Suprapubic skin (tissue), 4 donors: ENCODE measurements around the gene GSTA1. TPM values are rescaled to one million over a fixed set of nuclear protein-coding genes. Genes with fewer than 3 reads are reported as not detected.
"Not testable (repeated sequence)": the region's sequence is repeated elsewhere in the genome, so short reads cannot be mapped to it uniquely, and the experiment has no call there.

Experiments
- DNase-seq, 2 donors: peaks; one replicate each; pipeline ENCODE4 v3.0.0-alpha.2; 2019; ENCODE audit warnings: low spot score in 2 of 2
- H3K27ac ChIP-seq: fragments of 200-600 bp; sonication (generic); one replicate; pipeline ENCODE4 v1.5.1; 2019
- H3K27me3 ChIP-seq: fragments of 200-600 bp; sonication (generic); one replicate; pipeline ENCODE4 v1.5.1; 2019
- H3K36me3 ChIP-seq: fragments of 200-600 bp; sonication (generic); one replicate; pipeline ENCODE4 v1.5.1; 2019
- H3K4me1 ChIP-seq: fragments of 200-600 bp; sonication (generic); one replicate; pipeline ENCODE4 v1.5.1; 2019
- H3K4me3 ChIP-seq: fragments of 200-600 bp; sonication (generic); one replicate; pipeline ENCODE4 v1.5.1; 2019; ENCODE audit warnings: mild to moderate bottlenecking
- H3K9me3 ChIP-seq: fragments of 200-600 bp; sonication (generic); one replicate; pipeline ENCODE4 v1.5.1; 2019
- EP300 ChIP-seq: sonication (generic); formaldehyde crosslinking; IDR thresholded peaks from one replicate; pipeline ENCODE4 v1.6.1; 2017; ENCODE audit warnings: antibody characterized with exemption
- POLR2A ChIP-seq, 2 donors: fragments of 450-650 bp; IDR thresholded peaks; one replicate each; pipeline ENCODE4 v1.6.1; 2017; ENCODE audit warnings: antibody characterized with exemption in 2 of 2, mild to moderate bottlenecking in 2 of 2, moderate library complexity in 2 of 2
- POLR2AphosphoS5 ChIP-seq, 3 donors: sonication (generic); formaldehyde crosslinking; IDR thresholded peaks; one replicate each; pipeline ENCODE4 v1.6.1; 2017; ENCODE audit warnings: antibody characterized with exemption in 3 of 3
- WGBS: methylation state at CpG from one replicate; pipeline ENCODE4 v1.1.5; 2018; 5-methylcytosine and 5-hydroxymethylcytosine counted together
- total RNA-seq, 4 donors: library from RNA; depleted of rRNA; stranded (reverse); fragments of >200 nt; gene quantifications; one replicate each; pipeline ENCODE4 v1.1.0, GENCODE V29; 2016
- TF ChIP-seq, protein P1 (sequence below), 2 donors: fragments of 200-600 bp in 1 of 2; fragments of 450-650 bp in 1 of 2; sonication (generic) in 1 of 2; IDR thresholded peaks; one replicate each; pipeline ENCODE4 v1.5.1; 2016 to 2019; ENCODE audit warnings: antibody characterized with exemption in 2 of 2, mild to moderate bottlenecking in 1 of 2, moderate library complexity in 1 of 2

GSTA1 gene
- total RNA-seq, 4 donors from 2014 or later, result not detected

DNA sequence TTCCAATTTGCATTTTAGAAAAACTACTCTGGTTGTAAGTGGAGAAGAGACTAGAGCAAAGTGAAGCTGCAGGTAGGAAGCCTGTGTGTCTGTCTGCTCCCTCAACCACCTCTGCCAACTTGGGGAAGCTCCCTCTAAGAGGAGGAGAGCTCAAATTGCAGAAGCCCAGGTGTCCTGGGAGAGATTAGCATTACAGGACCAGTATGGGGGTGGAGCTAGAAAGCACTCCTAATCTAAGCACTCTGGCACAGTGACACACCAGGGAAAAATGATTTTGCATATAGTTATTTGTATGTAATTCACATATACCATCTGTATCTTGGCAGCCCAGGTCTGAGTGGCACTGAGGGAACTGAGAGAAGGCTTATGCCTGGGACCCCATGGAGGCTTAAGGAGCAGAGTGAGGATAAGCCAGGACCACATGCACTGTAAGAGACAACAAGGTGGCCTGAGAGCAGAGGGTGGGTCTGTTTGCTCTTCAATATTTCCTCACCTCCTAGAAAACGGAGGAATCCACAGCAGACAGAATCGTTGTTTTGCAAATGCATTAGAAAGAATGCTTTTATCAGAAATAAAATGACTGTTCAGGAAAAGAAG, 54.0 kb downstream of the GSTA1 start:
- Histone ChIP-seq H3K36me3 (no peaks in the 10 kb centered on the region), H3K27ac (no peak overlapping the region), H3K27me3 (no peaks in the 10 kb centered on the region), H3K4me3 (no peak overlapping the region), H3K4me1 (no peaks in the 10 kb centered on the region), H3K9me3 (no peaks in the 10 kb centered on the region)
- WGBS, result 51% methylated on average over 2 of the region's 2 CpGs
- DNase-seq, result no peak
- TF ChIP-seq, protein P1, sequence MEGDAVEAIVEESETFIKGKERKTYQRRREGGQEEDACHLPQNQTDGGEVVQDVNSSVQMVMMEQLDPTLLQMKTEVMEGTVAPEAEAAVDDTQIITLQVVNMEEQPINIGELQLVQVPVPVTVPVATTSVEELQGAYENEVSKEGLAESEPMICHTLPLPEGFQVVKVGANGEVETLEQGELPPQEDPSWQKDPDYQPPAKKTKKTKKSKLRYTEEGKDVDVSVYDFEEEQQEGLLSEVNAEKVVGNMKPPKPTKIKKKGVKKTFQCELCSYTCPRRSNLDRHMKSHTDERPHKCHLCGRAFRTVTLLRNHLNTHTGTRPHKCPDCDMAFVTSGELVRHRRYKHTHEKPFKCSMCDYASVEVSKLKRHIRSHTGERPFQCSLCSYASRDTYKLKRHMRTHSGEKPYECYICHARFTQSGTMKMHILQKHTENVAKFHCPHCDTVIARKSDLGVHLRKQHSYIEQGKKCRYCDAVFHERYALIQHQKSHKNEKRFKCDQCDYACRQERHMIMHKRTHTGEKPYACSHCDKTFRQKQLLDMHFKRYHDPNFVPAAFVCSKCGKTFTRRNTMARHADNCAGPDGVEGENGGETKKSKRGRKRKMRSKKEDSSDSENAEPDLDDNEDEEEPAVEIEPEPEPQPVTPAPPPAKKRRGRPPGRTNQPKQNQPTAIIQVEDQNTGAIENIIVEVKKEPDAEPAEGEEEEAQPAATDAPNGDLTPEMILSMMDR (IDR thresholded peaks at IDR 0.05), result no peak
- TF ChIP-seq POLR2AphosphoS5 (IDR thresholded peaks at IDR 0.05), result no peak
- no peak for TF ChIP-seq EP300
- no peak for TF ChIP-seq POLR2A (IDR thresholded peaks at IDR 0.05)

DNA sequence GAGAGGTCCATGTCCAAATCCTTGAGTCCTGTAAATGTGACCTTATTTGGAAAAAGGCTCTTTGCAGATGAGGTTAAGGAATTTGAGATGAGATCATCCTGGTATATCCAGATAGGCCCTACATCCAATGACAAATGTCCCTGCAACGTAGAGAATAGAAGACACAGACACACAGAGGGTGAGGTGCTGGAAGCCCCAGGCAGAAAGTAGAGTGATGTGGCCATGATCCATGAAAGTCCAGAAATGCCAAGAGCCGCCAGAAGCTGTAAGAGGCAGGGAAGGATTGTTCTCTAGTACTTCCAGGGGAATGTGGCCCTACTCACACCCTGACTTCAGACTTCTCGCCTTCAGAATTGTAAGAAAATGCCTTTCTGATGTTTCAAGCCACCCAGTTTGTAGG, 56.3 kb downstream of the GSTA1 start:
- not testable (repeated sequence) for DNase-seq, H3K4me3 ChIP-seq, H3K9me3 ChIP-seq, H3K27me3 ChIP-seq, H3K36me3 ChIP-seq, H3K27ac ChIP-seq, H3K4me1 ChIP-seq
- WGBS, result 63% methylated on average over 3 of the region's 3 CpGs

DNA sequence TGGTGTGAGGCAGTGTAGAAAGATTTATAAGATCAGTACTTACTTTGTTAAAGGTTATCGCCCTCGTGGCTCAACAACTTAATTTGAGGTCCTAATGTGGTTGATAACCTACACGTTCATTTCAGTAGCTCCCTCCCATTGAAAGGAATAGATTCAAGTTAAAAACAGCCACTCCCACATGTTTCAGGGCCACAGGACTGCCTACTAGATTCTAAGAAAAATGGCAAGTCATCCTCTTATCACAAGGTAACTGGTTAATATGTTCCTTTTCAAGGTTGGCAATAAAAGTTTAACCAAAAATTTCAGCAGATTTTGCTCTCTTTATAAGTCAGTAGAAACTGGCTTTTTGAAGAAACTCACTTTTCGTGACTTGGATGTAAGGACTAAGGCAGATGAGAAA, 57.4 kb downstream of the GSTA1 start:
- Histone ChIP-seq H3K4me1 (no peaks in the 10 kb centered on the region), H3K9me3 (no peaks in the 10 kb centered on the region), H3K27ac (no peak overlapping the region), H3K27me3 (no peaks in the 10 kb centered on the region), H3K36me3 (no peaks in the 10 kb centered on the region), H3K4me3 (no peak overlapping the region)
- TF ChIP-seq, protein P1 (IDR thresholded peaks at IDR 0.05), result no peak
- no peak for TF ChIP-seq EP300
- no peak for TF ChIP-seq POLR2AphosphoS5 (IDR thresholded peaks at IDR 0.05)
- TF ChIP-seq POLR2A (IDR thresholded peaks at IDR 0.05), result no peak
- WGBS, result 66% methylated on average over 4 of the region's 4 CpGs
- DNase-seq, result no peak

DNA sequence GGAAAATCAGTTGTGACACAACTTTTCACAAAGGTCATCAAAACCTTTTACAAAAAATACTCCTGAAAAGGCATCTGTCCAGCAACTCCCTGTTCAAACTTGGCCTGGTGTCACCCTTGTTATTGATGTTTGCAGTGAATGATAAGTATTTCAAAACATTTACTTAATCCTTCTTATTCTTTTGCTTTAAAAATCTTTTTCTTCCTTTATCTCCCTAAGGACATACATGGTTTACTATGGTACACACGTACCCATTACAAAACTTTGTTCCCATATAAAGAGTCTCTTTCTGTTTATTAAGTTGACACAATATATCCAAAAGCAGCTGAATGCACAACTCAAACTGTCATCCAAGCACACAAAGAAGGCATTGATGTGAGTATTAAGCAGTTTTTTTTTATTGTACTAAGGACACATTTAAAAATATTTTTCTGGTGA, 57.8 kb downstream of the GSTA1 start:
- WGBS, result 57% methylated on average over 1 of the region's 1 CpG
- TF ChIP-seq POLR2A (IDR thresholded peaks at IDR 0.05) (no peak), EP300 (no peak), POLR2AphosphoS5 (IDR thresholded peaks at IDR 0.05) (no peak)
- TF ChIP-seq, protein P1 (IDR thresholded peaks at IDR 0.05), result no peak
- DNase-seq, result no peak
- no peaks in the 10 kb centered on the region for H3K4me1 ChIP-seq
- H3K9me3 ChIP-seq, result no peaks in the 10 kb centered on the region
- H3K4me3 ChIP-seq, result no peak overlapping the region
- H3K27ac ChIP-seq, result no peak overlapping the region
- H3K27me3 ChIP-seq, result no peaks in the 10 kb centered on the region
- H3K36me3 ChIP-seq, result no peaks in the 10 kb centered on the region

DNA sequence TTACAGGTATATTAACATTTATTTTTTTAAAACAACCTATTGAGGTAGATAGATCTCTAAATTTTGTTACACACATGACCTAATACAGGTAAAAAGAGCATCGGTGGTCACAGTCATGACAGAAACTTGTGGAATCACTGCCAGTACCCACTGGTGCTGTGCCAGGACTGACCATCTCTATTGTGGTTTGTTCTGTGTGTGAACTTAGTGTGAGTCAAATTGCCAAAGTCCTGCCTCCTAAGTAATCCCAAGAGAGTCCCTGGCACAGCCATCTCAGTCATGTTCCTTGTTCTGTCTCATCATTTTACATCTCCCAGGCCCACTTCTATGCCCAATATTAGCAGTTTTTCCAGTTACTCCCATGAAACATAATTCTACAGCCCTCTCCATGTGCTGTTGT, 61.7 kb downstream of the GSTA1 start:
- no peaks in the 10 kb centered on the region for H3K9me3 ChIP-seq
- H3K27me3 ChIP-seq, result no peaks in the 10 kb centered on the region
- no peak overlapping the region for H3K27ac ChIP-seq
- TF ChIP-seq EP300, result no peak
- TF ChIP-seq, protein P1 (IDR thresholded peaks at IDR 0.05), result no peak
- TF ChIP-seq POLR2AphosphoS5 (IDR thresholded peaks at IDR 0.05), result no peak
- no peak for TF ChIP-seq POLR2A (IDR thresholded peaks at IDR 0.05)
- DNase-seq, result no peak
- no peak overlapping the region for H3K4me3 ChIP-seq
- 90% methylated on average over 1 of the region's 1 CpG for WGBS
- H3K36me3 ChIP-seq, result no peaks in the 10 kb centered on the region
- no peaks in the 10 kb centered on the region for H3K4me1 ChIP-seq

Other genes with a start within 250 kb of the GSTA1 start
- 10 to 100 TPM in 1 of 4 donors, 1 to 10 TPM in 3; 6.5 to 14.1 (median 7.2) TPM for gene TRAM2, start 226.8 kb downstream of the GSTA1 start, total RNA-seq
- 10 to 100 TPM; 10.1 to 15.7 (median 12.4) TPM for gene TMEM14A, start 132.7 kb downstream of the GSTA1 start, total RNA-seq
- not detected for gene GSTA2, start 40.3 kb downstream of the GSTA1 start, total RNA-seq
- not detected for gene GSTA5, start 37.0 kb upstream of the GSTA1 start, total RNA-seq
- gene GSTA3, start 105.9 kb upstream of the GSTA1 start, total RNA-seq, result 10 to 100 TPM; 12.4 to 17.4 (median 16.3) TPM
- 100 to 1,000 TPM; 108 to 164 (median 132) TPM for gene GSTA4, start 191.5 kb upstream of the GSTA1 start, total RNA-seq